ENCODE measurements around the gene ACAT1.
"Not testable (repeated sequence)": the region's sequence is repeated elsewhere in the genome, so short reads cannot be mapped to it uniquely, and the experiment has no call there.

Gene ACAT1

GRCh38 chr11:108121274-108122155, at the start of gene ACAT1:
Gene ACAT1, plus strand, starts transcription at chr11:108121567. Its CDS starts 40 bp downstream, at chr11:108121607.
- DNase-seq: peak; percentile 98

GRCh38 chr11:108084811-108085210, 36.6 kb upstream of the ACAT1 start:
- no peak for DNase-seq

GRCh38 chr11:108085672-108086071, 35.7 kb upstream of the ACAT1 start:
- DNase-seq: no peak

GRCh38 chr11:108092134-108092533, 29.2 kb upstream of the ACAT1 start:
- DNase-seq: no peak

GRCh38 chr11:108093128-108093904, 28.1 kb upstream of the ACAT1 start:
- DNase-seq: no peak

- DNase-seq: no peak
Observed at GRCh38 chr11:108097179-108097578, 24.2 kb upstream of the ACAT1 start.

- DNase-seq: no peak
Observed at GRCh38 chr11:108101090-108101775, 20.1 kb upstream of the ACAT1 start.

GRCh38 chr11:108111126-108111525, 10.2 kb upstream of the ACAT1 start:
- no peak for DNase-seq

- no peak for DNase-seq
Observed at GRCh38 chr11:108112057-108112456, 9.3 kb upstream of the ACAT1 start.

GRCh38 chr11:108115500-108116140, 5.7 kb upstream of the ACAT1 start:
- DNase-seq: no peak

GRCh38 chr11:108117746-108118371, 3.5 kb upstream of the ACAT1 start:
- DNase-seq: no peak

- not testable (repeated sequence) for DNase-seq
Observed at GRCh38 chr11:108120936-108121273, 462 bp upstream of the ACAT1 start.

GRCh38 chr11:108122166-108122628, 830 bp downstream of the ACAT1 start:
- no peak for DNase-seq

- DNase-seq: no peak
Observed at GRCh38 chr11:108125096-108125495, 3.7 kb downstream of the ACAT1 start.

GRCh38 chr11:108128772-108129171, 7.4 kb downstream of the ACAT1 start:
- DNase-seq: no peak

GRCh38 chr11:108131993-108132392, 10.6 kb downstream of the ACAT1 start:
- no peak for DNase-seq

- DNase-seq: not testable (repeated sequence)
Observed at GRCh38 chr11:108132993-108133538, 11.7 kb downstream of the ACAT1 start.

GRCh38 chr11:108135845-108136544, 14.6 kb downstream of the ACAT1 start:
- peak; percentile 22 for DNase-seq

GRCh38 chr11:108137212-108137611, 15.8 kb downstream of the ACAT1 start:
- DNase-seq: no peak

GRCh38 chr11:108142304-108142703, 20.9 kb downstream of the ACAT1 start:
- DNase-seq: no peak

- DNase-seq: no peak
Observed at GRCh38 chr11:108144615-108145014, 23.2 kb downstream of the ACAT1 start.
